Activated CD8-positive, alpha-beta T cell treated with anti-CD3 and anti-CD28 coated beads for 36 hours (primary cell): ENCODE results near the gene CNPY1. TPM values are rescaled to one million over a fixed set of nuclear protein-coding genes. Genes with fewer than 3 reads are reported as not detected.

ENCODE experiments used
- ATAC-seq: fragments of 200-7000 bp; cut with Tn5 transposase; one replicate; pipeline ENCODE4 v1.10.0; 2021; ENCODE audit warnings: mild to moderate bottlenecking, moderate library complexity
- CTCF ChIA-PET: fragments of 350-600 bp; sonication (Branson Sonifier 250); formaldehyde crosslinking; loops from one replicate; lab custom pipeline; 2021; ENCODE audit warnings: antibody characterized with exemption; lab: Charles Lee
- POLR2A ChIA-PET: fragments of 350-600 bp; sonication (Branson Sonifier 250); formaldehyde crosslinking; loops from one replicate; lab custom pipeline; 2021; ENCODE audit warnings: antibody characterized with exemption; lab: Charles Lee
- DNase-seq: peaks from one replicate; pipeline ENCODE4 v3.0.0-alpha.2; 2020
- H3K27ac Mint-ChIP-seq: one replicate; pipeline ENCODE4 v1.8.0; 2021; ENCODE audit warnings: mild to moderate bottlenecking, mixed read lengths
- H3K27me3 Mint-ChIP-seq: one replicate; pipeline ENCODE4 v1.8.0; 2021; ENCODE audit warnings: mixed read lengths
- H3K36me3 Mint-ChIP-seq: one replicate; pipeline ENCODE4 v1.8.0; 2021; ENCODE audit warnings: low read depth, mixed read lengths
- H3K4me1 Mint-ChIP-seq: one replicate; pipeline ENCODE4 v1.8.0; 2021; ENCODE audit warnings: low read depth, mixed read lengths
- H3K4me3 Mint-ChIP-seq: one replicate; pipeline ENCODE4 v1.8.0; 2021; ENCODE audit warnings: mild to moderate bottlenecking, moderate library complexity, mixed read lengths
- H3K9me3 Mint-ChIP-seq: one replicate; pipeline ENCODE4 v1.8.0; 2021; ENCODE audit warnings: mixed read lengths
- intact Hi-C: fragments of 100-400 bp; cut with micrococcal nuclease; formaldehyde crosslinking; loops from one replicate; pipeline ENCODE4 v1.10.0; 2022
- total RNA-seq, 2 experiments: library from RNA; stranded (reverse); gene quantifications; one replicate each; pipeline ENCODE4 v1.2.3, GENCODE V29; 2021
- TF ChIP-seq, protein P1 (sequence below): fragments of 200-600 bp; IDR thresholded peaks from one replicate; pipeline ENCODE4 v1.8.0; 2022; ENCODE audit warnings: antibody characterized with exemption, mild to moderate bottlenecking

CNPY1 gene
- total RNA-seq, 2 experiments from 2014 or later: not detected

DNA sequence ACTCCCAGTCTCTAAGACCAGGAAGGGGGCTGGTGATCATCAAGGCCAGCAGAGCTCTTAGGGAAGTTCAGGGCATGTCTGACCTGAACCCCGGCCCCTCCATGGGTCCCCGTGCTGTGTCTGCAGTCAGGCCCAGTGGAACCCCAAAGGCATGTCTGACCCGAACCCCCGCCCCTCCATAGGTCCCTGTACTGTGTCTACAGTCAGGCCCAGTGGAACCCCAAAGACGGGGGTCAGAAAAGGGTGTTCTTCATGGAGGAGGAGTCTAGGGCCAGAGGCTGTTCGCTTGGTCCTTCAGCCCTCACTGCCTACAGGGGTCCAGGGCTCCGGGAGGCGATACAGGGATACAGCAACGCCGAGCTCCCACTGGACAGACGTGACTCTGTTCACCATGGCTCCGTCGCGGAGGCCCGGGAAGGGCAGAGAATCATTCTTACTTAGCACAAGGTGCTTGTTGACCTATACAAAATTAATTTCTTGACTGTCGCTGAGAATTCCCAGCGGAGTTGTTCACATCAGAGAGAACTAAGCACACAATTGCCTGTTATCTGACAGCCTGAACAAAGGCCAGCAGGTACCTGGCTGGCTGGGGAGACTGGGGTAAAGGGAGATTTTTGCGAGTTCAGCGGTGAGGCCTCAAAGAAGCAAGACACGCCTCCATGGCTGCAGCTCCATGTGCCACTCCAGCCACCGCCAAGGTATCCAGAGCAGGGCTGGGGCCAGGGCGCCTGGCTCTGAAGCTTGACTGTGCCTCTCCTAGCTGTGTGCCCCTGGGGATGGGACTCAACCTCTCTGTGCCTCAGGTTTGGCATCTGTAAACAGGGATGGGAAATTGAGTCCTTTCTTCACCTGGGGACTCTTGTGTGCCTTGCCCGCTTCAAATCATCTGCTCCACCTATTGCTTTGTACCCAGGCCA, 61.6 kb downstream of the CNPY1 start:
- Mint-ChIP-seq H3K27ac (no peak overlapping the region), H3K27me3 (peaks cover 37% of the 10 kb centered on the region), H3K4me1 (peaks cover 13% of the 10 kb centered on the region), H3K4me3 (no peak overlapping the region), H3K9me3 (peaks cover 6% of the 10 kb centered on the region), H3K36me3 (no peaks in the 10 kb centered on the region)
- CTCF ChIA-PET: no interaction called here
- TF ChIP-seq, protein P1, sequence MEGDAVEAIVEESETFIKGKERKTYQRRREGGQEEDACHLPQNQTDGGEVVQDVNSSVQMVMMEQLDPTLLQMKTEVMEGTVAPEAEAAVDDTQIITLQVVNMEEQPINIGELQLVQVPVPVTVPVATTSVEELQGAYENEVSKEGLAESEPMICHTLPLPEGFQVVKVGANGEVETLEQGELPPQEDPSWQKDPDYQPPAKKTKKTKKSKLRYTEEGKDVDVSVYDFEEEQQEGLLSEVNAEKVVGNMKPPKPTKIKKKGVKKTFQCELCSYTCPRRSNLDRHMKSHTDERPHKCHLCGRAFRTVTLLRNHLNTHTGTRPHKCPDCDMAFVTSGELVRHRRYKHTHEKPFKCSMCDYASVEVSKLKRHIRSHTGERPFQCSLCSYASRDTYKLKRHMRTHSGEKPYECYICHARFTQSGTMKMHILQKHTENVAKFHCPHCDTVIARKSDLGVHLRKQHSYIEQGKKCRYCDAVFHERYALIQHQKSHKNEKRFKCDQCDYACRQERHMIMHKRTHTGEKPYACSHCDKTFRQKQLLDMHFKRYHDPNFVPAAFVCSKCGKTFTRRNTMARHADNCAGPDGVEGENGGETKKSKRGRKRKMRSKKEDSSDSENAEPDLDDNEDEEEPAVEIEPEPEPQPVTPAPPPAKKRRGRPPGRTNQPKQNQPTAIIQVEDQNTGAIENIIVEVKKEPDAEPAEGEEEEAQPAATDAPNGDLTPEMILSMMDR: no peak
- intact Hi-C loops: no loop called here
- no peak for DNase-seq
- POLR2A ChIA-PET: no interaction called here
- ATAC-seq: no peak

DNA sequence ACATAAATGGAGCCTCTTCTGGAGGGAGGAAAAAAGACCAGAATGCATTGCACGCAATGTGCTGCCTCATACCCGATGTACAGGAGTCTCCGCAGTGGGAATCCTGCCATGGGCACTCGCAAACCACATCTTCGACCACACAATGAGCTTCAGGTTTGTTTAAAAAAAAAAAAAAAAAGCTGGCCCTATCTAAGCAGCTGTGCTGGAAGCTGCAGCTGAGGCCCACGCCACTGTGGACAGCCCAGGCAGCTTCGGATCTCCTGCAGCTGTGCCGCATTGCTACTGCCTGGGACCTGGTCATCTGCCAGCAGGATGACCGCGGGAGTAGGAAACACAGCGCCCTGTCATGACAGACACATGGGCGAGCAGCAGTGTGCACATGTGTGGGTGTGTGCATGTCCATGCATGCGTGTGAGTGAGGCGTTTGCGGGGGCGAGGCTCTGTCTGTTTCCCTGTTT, 62.5 kb downstream of the CNPY1 start:
- Mint-ChIP-seq H3K4me3 (no peak overlapping the region), H3K4me1 (peaks cover 13% of the 10 kb centered on the region), H3K27me3 (peaks cover 39% of the 10 kb centered on the region), H3K36me3 (no peaks in the 10 kb centered on the region), H3K9me3 (peaks cover 6% of the 10 kb centered on the region), H3K27ac (no peak overlapping the region)
- intact Hi-C loops: no loop called here
- ChIA-PET CTCF (no interaction called here), POLR2A (no interaction called here)
- ATAC-seq (no peak), DNase-seq (no peak)
- TF ChIP-seq, protein P1: no peak

DNA sequence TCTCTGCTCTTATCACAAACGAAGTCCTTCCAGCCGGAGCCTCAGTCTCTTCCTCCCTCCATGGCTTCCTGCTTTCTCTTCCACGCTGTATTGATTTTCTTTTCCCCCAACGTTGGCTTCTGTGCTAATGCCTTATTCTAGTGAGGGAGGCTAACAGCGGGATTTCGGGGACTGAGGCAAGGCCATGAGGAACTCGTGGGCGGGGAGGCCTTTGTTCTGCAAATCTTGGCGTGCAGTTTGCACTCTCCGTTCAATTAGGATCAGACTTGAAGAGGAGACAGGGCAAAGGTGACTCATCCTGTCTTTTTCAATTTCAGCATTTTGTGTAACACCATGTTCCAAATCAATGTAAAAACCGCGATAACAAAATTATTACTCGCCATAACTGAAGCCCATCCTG, 63.1 kb downstream of the CNPY1 start:
- H3K36me3 Mint-ChIP-seq: no peaks in the 10 kb centered on the region
- TF ChIP-seq, protein P1: no peak
- ChIA-PET CTCF (no interaction called here), POLR2A (no interaction called here)
- peaks cover 45% of the 10 kb centered on the region for H3K27me3 Mint-ChIP-seq
- peak; percentile 44 for DNase-seq
- H3K9me3 Mint-ChIP-seq: peaks cover 6% of the 10 kb centered on the region
- peaks cover 13% of the 10 kb centered on the region for H3K4me1 Mint-ChIP-seq
- H3K27ac Mint-ChIP-seq: no peak overlapping the region
- intact Hi-C loops: no loop called here
- peak overlapping the region; percentile 31 for H3K4me3 Mint-ChIP-seq
- no peak for ATAC-seq

DNA sequence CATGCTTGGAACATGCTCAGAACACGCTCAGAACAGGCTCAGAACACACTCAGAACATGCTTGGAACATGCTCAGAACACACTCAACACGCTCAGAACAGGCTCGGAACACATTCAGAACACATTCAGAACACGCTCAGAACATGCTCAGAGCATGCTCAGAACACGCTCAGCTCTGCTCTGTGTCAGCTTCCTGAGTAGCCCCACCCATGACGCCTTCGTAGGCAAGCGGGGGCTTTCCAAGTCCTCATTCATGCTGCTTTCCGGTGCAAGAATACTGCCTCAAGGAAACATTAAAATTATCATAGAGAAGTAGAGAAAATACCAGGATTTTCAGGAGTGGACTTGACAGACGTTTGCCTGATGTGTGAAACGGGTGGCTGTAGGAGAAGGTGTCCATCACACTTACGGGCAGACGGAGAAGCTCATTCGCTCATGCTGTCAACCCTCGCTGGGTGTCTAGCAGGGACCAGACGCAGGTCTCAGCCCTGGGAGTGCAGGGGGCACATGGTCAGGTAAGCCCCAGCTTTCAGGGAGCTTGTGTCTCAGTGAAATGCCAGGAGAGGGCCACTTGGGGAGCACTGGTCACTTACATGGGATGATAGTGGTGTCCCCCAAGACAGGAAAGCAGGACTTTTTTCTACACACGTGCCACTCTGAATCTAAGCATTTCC, 63.7 kb downstream of the CNPY1 start:
- H3K27me3 Mint-ChIP-seq: peaks cover 44% of the 10 kb centered on the region
- no peak overlapping the region for H3K27ac Mint-ChIP-seq
- no peaks in the 10 kb centered on the region for H3K36me3 Mint-ChIP-seq
- DNase-seq (no peak), ATAC-seq (peak; percentile 77)
- H3K9me3 Mint-ChIP-seq: peaks cover 6% of the 10 kb centered on the region
- H3K4me3 Mint-ChIP-seq: peak overlapping the region; percentile 31
- POLR2A ChIA-PET: no interaction called here
- TF ChIP-seq, protein P1: no peak
- CTCF ChIA-PET: no interaction called here
- intact Hi-C loops: no loop called here
- peaks cover 15% of the 10 kb centered on the region for H3K4me1 Mint-ChIP-seq

DNA sequence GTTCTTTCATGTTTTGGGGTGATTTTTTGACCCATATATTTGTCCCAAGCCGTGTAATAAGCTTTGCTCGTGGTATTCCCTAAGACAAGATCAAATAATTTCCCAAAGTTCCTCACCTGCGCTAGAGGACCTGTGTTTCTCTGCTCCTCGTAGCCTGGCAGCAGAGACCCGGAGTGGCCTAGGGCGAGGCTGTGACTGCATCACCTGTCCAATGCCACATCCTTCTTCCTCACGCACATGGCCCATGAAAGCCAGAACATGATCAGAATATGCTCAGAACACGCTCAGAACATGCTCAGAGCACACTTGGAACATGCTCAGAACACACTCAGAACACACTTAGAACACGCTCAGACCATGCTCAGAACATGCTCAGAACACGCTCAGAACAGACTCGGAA, 64.6 kb downstream of the CNPY1 start:
- peaks cover 23% of the 10 kb centered on the region for H3K4me1 Mint-ChIP-seq
- H3K9me3 Mint-ChIP-seq: peaks cover 6% of the 10 kb centered on the region
- ChIA-PET CTCF (no interaction called here), POLR2A (no interaction called here)
- no peak overlapping the region for H3K4me3 Mint-ChIP-seq
- no peak for DNase-seq
- TF ChIP-seq, protein P1: no peak
- intact Hi-C loops: no loop called here
- peaks cover 46% of the 10 kb centered on the region for H3K27me3 Mint-ChIP-seq
- H3K27ac Mint-ChIP-seq: no peak overlapping the region
- no peak for ATAC-seq
- H3K36me3 Mint-ChIP-seq: no peaks in the 10 kb centered on the region
